Endothelial cell (in vitro differentiated cells): ENCODE results near the gene SBF2. TPM values are rescaled to one million over a fixed set of nuclear protein-coding genes. Genes with fewer than 3 reads are reported as not detected.

ENCODE experiments used
- DNase-seq: peaks from one replicate; pipeline ENCODE4 v3.0.0; 2021; ENCODE audit warnings: low spot score
- H3K27ac Mint-ChIP-seq: one replicate; pipeline ENCODE4 v1.8.0; 2021; ENCODE audit warnings: mixed read lengths, inconsistent platforms; ENCODE audit not compliant: unreplicated experiment
- H3K27me3 Mint-ChIP-seq: one replicate; pipeline ENCODE4 v1.8.0; 2021; ENCODE audit warnings: mild to moderate bottlenecking, moderate library complexity, mixed read lengths, inconsistent platforms; ENCODE audit not compliant: unreplicated experiment
- H3K36me3 Mint-ChIP-seq: one replicate; pipeline ENCODE4 v1.8.0; 2021; ENCODE audit warnings: mild to moderate bottlenecking, low read depth, mixed read lengths, inconsistent platforms; ENCODE audit not compliant: unreplicated experiment
- H3K4me1 Mint-ChIP-seq: one replicate; pipeline ENCODE4 v1.8.0; 2021; ENCODE audit warnings: mild to moderate bottlenecking, mixed read lengths, inconsistent platforms; ENCODE audit not compliant: unreplicated experiment
- H3K4me3 Mint-ChIP-seq: one replicate; pipeline ENCODE4 v1.8.0; 2021; ENCODE audit warnings: mild to moderate bottlenecking, mixed read lengths, inconsistent platforms; ENCODE audit not compliant: unreplicated experiment
- H3K9me3 Mint-ChIP-seq: one replicate; pipeline ENCODE4 v1.8.0; 2021; ENCODE audit warnings: mixed read lengths, inconsistent platforms; ENCODE audit not compliant: unreplicated experiment
- CTCF ChIP-seq: fragments of 200-600 bp; sonication (generic); IDR thresholded peaks from one replicate; pipeline ENCODE4 v1.5.0; 2021; ENCODE audit warnings: antibody characterized with exemption; ENCODE audit not compliant: unreplicated experiment
- total RNA-seq: library from RNA; stranded (reverse); fragmentation: NEBNext Ultra II Directional; extraction: Animal tissue kit (Norgen Biotek cat#: 25700); gene quantifications from one replicate; pipeline ENCODE4 v1.2.1, GENCODE V29; 2021; ENCODE audit not compliant: unreplicated experiment

Gene SBF2
- total RNA-seq, 1 donor from 2014 or later = 40.8 TPM

- no peak overlapping the region for H3K27ac Mint-ChIP-seq
- peaks cover 13% of the 10 kb centered on the region for H3K36me3 Mint-ChIP-seq
- H3K9me3 Mint-ChIP-seq = no peaks in the 10 kb centered on the region
- no peak for TF ChIP-seq CTCF
- H3K27me3 Mint-ChIP-seq = no peaks in the 10 kb centered on the region
- DNase-seq = no peak
- H3K4me3 Mint-ChIP-seq = no peak overlapping the region
- no peaks in the 10 kb centered on the region for H3K4me1 Mint-ChIP-seq
Measured at GRCh38 chr11:9787260-9787659, 506.8 kb downstream of the SBF2 start.

GRCh38 chr11:9784602-9785315 is 509.3 kb downstream of the SBF2 start:
- Mint-ChIP-seq H3K27me3 (no peaks in the 10 kb centered on the region), H3K4me3 (no peak overlapping the region), H3K27ac (no peak overlapping the region), H3K9me3 (no peaks in the 10 kb centered on the region), H3K4me1 (no peaks in the 10 kb centered on the region), H3K36me3 (peaks cover 34% of the 10 kb centered on the region)
- TF ChIP-seq CTCF = no peak
- no peak for DNase-seq

GRCh38 chr11:9783986-9784385 is 510.0 kb downstream of the SBF2 start:
- no peaks in the 10 kb centered on the region for H3K27me3 Mint-ChIP-seq
- H3K4me1 Mint-ChIP-seq = no peaks in the 10 kb centered on the region
- no peak for DNase-seq
- H3K27ac Mint-ChIP-seq = no peak overlapping the region
- peaks cover 34% of the 10 kb centered on the region for H3K36me3 Mint-ChIP-seq
- no peak for TF ChIP-seq CTCF
- H3K9me3 Mint-ChIP-seq = no peaks in the 10 kb centered on the region
- no peak overlapping the region for H3K4me3 Mint-ChIP-seq

GRCh38 chr11:9780929-9781328 is 513.1 kb downstream of the SBF2 start:
- Mint-ChIP-seq H3K36me3 (peaks cover 25% of the 10 kb centered on the region), H3K9me3 (no peaks in the 10 kb centered on the region)

More at GRCh38 chr11:9780929-9781328, 513.1 kb downstream of the SBF2 start:
- H3K27ac Mint-ChIP-seq = no peak overlapping the region
- H3K4me3 Mint-ChIP-seq = no peak overlapping the region
- H3K4me1 Mint-ChIP-seq = no peaks in the 10 kb centered on the region
- no peak for TF ChIP-seq CTCF
- no peaks in the 10 kb centered on the region for H3K27me3 Mint-ChIP-seq
- no peak for DNase-seq
